Measurements from ENCODE around the gene FNDC5. TPM values are rescaled to one million over a fixed set of nuclear protein-coding genes. Genes with fewer than 3 reads are reported as not detected.

Gene FNDC5
- total RNA-seq, 1 experiment from 2014 or later: 4.5 TPM

DNA sequence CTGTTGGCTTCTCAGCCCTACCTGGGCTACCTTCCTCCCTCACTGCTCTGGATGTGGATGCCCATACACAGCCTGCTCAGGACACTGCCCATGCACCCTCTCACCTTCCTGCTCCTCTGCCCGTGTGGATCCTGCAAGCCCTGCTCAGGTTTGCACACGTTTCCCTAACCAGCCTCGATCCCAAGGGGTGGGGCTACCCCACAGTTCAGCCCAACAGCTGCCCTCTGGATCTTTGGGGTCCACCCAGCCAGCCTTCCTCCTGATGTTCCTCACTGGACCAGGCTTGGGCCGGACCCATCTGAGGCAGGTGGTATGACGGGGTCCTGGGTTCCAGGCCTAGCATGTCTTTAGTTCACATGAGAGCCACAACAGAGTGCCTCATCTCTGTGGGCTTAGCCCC lies 25.7 kb upstream of the FNDC5 start:
- no peaks in the 10 kb centered on the region for H3K79me2 ChIP-seq (ENCODE audit: insufficient read depth, low read length)
- H3T11ph ChIP-seq (ENCODE audit: low read length): no peak overlapping the region
- H3K4me1 Mint-ChIP-seq: peaks cover 12 to 29% of the 10 kb centered on the region in 2 experiments; a peak in 3 of 4 replicates
- H3K27ac Mint-ChIP-seq: peak overlapping the region in 1 of 3 experiments; percentile 80; a peak in 2 of 7 replicates
- no peak overlapping the region for H3K56ac ChIP-seq (ENCODE audit: insufficient read length, low read depth, low read length)
- H2BK5ac ChIP-seq (ENCODE audit: insufficient read length, low read length): no peak overlapping the region
- no peak overlapping the region for H4K5ac ChIP-seq (ENCODE audit: insufficient read length, low read depth, low read length)
- no peaks in the 10 kb centered on the region for H3K4me1 ChIP-seq (ENCODE audit: insufficient read depth, low read length)
- no peak overlapping the region for H3K4ac ChIP-seq (ENCODE audit: low read depth, low read length)
- no peaks in the 10 kb centered on the region for H3K79me1 ChIP-seq (ENCODE audit: insufficient read depth, low read depth, low read length, poor library complexity, severe bottlenecking)
- peaks cover 16% of the 10 kb centered on the region; the same call in 1 of the 2 replicates for H3K27me3 ChIP-seq (ENCODE audit: insufficient read depth, low read length)
- TF ChIP-seq, protein P1, sequence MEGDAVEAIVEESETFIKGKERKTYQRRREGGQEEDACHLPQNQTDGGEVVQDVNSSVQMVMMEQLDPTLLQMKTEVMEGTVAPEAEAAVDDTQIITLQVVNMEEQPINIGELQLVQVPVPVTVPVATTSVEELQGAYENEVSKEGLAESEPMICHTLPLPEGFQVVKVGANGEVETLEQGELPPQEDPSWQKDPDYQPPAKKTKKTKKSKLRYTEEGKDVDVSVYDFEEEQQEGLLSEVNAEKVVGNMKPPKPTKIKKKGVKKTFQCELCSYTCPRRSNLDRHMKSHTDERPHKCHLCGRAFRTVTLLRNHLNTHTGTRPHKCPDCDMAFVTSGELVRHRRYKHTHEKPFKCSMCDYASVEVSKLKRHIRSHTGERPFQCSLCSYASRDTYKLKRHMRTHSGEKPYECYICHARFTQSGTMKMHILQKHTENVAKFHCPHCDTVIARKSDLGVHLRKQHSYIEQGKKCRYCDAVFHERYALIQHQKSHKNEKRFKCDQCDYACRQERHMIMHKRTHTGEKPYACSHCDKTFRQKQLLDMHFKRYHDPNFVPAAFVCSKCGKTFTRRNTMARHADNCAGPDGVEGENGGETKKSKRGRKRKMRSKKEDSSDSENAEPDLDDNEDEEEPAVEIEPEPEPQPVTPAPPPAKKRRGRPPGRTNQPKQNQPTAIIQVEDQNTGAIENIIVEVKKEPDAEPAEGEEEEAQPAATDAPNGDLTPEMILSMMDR (conservative IDR thresholded peaks at IDR 0.05): no peak
- H3K23ac ChIP-seq (ENCODE audit: insufficient read length, low read depth, low read length): no peak overlapping the region
- H2AFZ ChIP-seq (ENCODE audit: low read length): no peak overlapping the region
- WGBS (ENCODE audit: extremely low coverage, insufficient read length, low lambda C conversion rate): no CpG with 5 or more reads among the region's 5 CpGs
- H2AK5ac ChIP-seq (ENCODE audit: insufficient read length, low read length): no peak overlapping the region
- H4K91ac ChIP-seq (ENCODE audit: insufficient read length, low read depth, low read length): no peak overlapping the region
- peaks cover 3% of the 10 kb centered on the region for H4K20me1 ChIP-seq (ENCODE audit: control insufficient read depth, insufficient read depth, insufficient read length)
- no peak overlapping the region for H4K8ac ChIP-seq (replicated peaks; ENCODE audit: insufficient read length, low read depth, low read length)
- H3K27ac ChIP-seq (ENCODE audit: insufficient read length, low read depth, low read length): no peak overlapping the region
- H2BK20ac ChIP-seq (ENCODE audit: low read depth, low read length, poor library complexity, severe bottlenecking): no peak overlapping the region
- no peak overlapping the region for H2BK120ac ChIP-seq (ENCODE audit: low read depth, low read length, poor library complexity, severe bottlenecking)
- H3K9me3 ChIP-seq (ENCODE audit: control insufficient read depth, low read depth, low read length): no peaks in the 10 kb centered on the region
- peaks cover 70% of the 10 kb centered on the region for H3K27me3 Mint-ChIP-seq (ENCODE audit: low read depth)
- H2BK12ac ChIP-seq (ENCODE audit: insufficient read length, low read depth, low read length): no peak overlapping the region
- H3K36me3 Mint-ChIP-seq (ENCODE audit: insufficient read depth in 1 of 3, low read depth in 3 of 3): peaks cover 0 to 9% (median 0%) of the 10 kb centered on the region in 3 experiments; a peak in 2 of 7 replicates
- H3K4me2 ChIP-seq (ENCODE audit: insufficient read depth, insufficient read length, low read length): no peak overlapping the region
- peaks cover 5 to 8% of the 10 kb centered on the region in 2 experiments; a peak in 3 of 5 replicates for H3K9me3 Mint-ChIP-seq
- no peak overlapping the region for H3K14ac ChIP-seq (ENCODE audit: insufficient read depth, low read length)
- peaks cover 8% of the 10 kb centered on the region for H3K23me2 ChIP-seq (ENCODE audit: insufficient read length, low read depth, low read length, poor library complexity, severe bottlenecking)
- H3K9ac ChIP-seq (ENCODE audit: extremely low read depth, insufficient read length, low read length): no peak overlapping the region
- no peak for DNase-seq
- H3K18ac ChIP-seq (ENCODE audit: insufficient read length, low read depth, low read length): no peak overlapping the region
- H3K4me3 Mint-ChIP-seq: no peak overlapping the region
- H2BK15ac ChIP-seq (ENCODE audit: low read depth, low read length): no peak overlapping the region
